OCI-LY3 (cell line): ENCODE measurements around the gene SERPINB1.

ENCODE experiments used
- EZH2phosphoT487 ChIP-seq: fragments of 200-600 bp; shearing (Covaris generic); IDR thresholded peaks from 2 replicates; pipeline ENCODE4 v1.6.1; 2018; ENCODE audit warnings: antibody characterized with exemption, mixed run types, low read depth
- TF ChIP-seq, protein P1 (sequence below): fragments of 200-600, 300-600 bp; sonication (generic); IDR thresholded peaks from 2 replicates; pipeline ENCODE4 v1.5.1; 2014; ENCODE audit warnings: antibody characterized with exemption, low read length, low read depth

DNA sequence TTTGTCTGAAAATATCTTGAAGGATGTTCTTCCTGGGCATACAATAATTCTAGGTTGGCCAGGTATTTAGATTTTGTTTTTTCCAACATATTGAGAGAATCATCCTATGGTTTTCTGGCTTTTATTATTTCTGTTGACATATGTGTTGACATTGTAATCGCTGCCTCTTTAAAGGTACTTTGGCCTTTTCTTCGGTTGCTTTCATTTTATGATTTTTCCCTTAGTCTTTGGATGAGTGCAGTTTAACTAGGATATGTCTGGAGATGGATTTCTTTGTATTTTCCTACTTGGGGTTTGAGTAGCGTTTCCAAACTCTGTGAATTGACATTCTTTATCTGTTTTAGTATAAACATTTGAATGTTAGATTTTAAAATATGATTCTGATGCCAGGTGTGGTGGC, 11.5 kb downstream of the SERPINB1 start:
- TF ChIP-seq, protein P1, sequence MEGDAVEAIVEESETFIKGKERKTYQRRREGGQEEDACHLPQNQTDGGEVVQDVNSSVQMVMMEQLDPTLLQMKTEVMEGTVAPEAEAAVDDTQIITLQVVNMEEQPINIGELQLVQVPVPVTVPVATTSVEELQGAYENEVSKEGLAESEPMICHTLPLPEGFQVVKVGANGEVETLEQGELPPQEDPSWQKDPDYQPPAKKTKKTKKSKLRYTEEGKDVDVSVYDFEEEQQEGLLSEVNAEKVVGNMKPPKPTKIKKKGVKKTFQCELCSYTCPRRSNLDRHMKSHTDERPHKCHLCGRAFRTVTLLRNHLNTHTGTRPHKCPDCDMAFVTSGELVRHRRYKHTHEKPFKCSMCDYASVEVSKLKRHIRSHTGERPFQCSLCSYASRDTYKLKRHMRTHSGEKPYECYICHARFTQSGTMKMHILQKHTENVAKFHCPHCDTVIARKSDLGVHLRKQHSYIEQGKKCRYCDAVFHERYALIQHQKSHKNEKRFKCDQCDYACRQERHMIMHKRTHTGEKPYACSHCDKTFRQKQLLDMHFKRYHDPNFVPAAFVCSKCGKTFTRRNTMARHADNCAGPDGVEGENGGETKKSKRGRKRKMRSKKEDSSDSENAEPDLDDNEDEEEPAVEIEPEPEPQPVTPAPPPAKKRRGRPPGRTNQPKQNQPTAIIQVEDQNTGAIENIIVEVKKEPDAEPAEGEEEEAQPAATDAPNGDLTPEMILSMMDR, result no peak
- TF ChIP-seq EZH2phosphoT487, result no peak
